Posterior vena cava (tissue), 2 donors: ENCODE measurements around the gene CCL14. TPM values are rescaled to one million over a fixed set of nuclear protein-coding genes. Genes with fewer than 3 reads are reported as not detected.
"Not testable (repeated sequence)": the region's sequence is repeated elsewhere in the genome, so short reads cannot be mapped to it uniquely, and the experiment has no call there.

ENCODE experiments used
- DNase-seq: peaks from one replicate; pipeline ENCODE4 v3.0.0-alpha.2; 2020; ENCODE audit warnings: low spot score
- intact Hi-C, 2 donors: fragments of 100-400 bp; cut with DNase I; formaldehyde crosslinking; loops; one replicate each; pipeline versions ENCODE4 v1.14.1 to v1.14.2; 2022 to 2023
- total RNA-seq, 2 donors: library from RNA; stranded (reverse); fragmentation: NEBNext Ultra II Directional; extraction: Animal tissue kit (Norgen Biotek cat#: 25700); gene quantifications; one replicate each; pipeline ENCODE4 v1.2.1, GENCODE V29; 2021
- donor health status: DM: yes; HTN: yes; CAD: no.
- donor health status: DM: yes; HTN: yes; CAD: no.

The CCL14 gene
- total RNA-seq, 2 donors from 2014 or later, result 22.6 to 104 TPM

DNA sequence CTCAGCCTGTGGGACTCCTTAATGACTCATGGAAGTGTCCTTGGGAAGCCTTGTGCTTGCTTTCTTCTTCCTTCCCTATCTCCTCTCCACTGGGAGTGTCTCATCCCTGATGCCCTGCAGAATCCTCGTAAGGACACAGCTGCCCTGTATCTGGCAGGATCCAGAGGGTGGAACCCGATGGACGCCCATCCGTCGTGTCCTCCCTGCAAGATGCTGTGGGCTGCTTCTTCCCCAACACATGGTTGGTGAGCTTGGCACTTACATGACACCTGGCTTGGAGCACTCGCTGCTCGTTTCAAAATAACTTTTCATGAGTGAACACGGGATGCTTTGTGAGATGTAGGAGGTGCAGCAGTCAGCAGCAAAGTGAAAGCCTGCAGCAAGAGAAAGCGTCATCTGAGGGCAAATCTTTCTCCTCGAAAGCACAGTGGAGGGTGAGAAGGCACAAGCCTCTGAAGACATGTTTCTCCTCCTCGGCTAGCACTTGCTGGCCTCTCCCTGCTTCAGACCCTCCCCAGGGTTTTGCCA is 11.6 kb upstream of the CCL14 start:
- DNase-seq, result no peak
- intact Hi-C loops, result no loop called here

- DNase-seq, intact Hi-C loops: not testable (repeated sequence)
These were observed 8.8 kb upstream of the CCL14 start for GRCh38 chr17:35995346-35995745.

DNA sequence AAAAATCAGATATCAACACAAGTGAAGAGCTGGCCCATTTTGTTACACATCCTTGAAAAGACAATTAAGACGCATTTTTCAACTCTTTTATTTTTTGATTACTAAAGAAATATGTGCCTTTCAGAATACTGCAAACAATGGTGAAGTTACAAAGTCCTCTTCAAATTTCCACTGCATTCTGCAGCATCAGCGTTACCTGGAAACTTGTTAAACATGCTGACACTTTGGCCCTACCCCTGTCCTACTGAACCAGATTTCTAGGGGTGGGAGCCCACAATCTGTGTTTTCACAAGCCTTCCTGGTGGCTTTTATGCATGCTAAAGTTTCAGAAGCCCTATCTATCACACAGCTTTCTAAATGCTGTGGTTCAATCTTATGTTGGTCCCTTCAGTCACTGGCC is 4.5 kb upstream of the CCL14 start:
- DNase-seq, result no peak
- intact Hi-C loops, result no loop called here

- no peak for DNase-seq
- intact Hi-C loops, result no loop called here
These were observed 1.6 kb upstream of the CCL14 start for GRCh38 chr17:35988164-35988563.

DNA sequence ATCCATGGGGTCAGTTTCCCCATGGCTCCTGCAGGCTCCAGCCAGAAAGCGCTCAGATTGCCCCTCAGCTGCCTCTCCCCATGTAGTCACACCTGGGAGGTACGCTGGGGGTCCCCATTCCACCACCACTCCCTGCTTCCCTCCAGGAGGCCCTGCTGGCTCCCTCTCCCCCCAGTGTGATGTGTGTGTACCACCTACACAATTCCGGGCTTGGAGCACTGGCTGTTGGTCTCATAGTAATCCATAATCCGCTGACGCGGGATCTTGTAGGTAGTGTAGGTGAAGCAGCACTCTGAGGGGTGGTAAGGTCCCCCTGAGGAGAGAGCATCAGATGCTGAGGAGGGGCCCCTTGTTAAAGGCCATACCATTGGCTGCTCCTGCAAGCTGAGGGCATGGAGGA is 2.4 kb downstream of the CCL14 start:
- intact Hi-C loops, result no loop called here
- DNase-seq, result no peak

GRCh38 chr17:35982409-35983191 is 3.9 kb downstream of the CCL14 start:
- intact Hi-C loops, result no loop called here
- no peak for DNase-seq

GRCh38 chr17:35981908-35982330 is 4.6 kb downstream of the CCL14 start:
- DNase-seq, result no peak
- intact Hi-C loops, result no loop called here

- DNase-seq, result no peak
- intact Hi-C loops, result no loop called here
These were observed 5.3 kb downstream of the CCL14 start, which contains the start of gene CCL16 for GRCh38 chr17:35981246-35981645. Gene CCL16 (minus strand): TSS chr17:35981497. CDS start chr17:35981420, 77 bp downstream.

GRCh38 chr17:35978346-35978745 is 8.2 kb downstream of the CCL14 start:
- intact Hi-C loops, result no loop called here
- no peak for DNase-seq

GRCh38 chr17:35977509-35977908 is 9.0 kb downstream of the CCL14 start:
- intact Hi-C loops, result no loop called here
- DNase-seq, result no peak

DNA sequence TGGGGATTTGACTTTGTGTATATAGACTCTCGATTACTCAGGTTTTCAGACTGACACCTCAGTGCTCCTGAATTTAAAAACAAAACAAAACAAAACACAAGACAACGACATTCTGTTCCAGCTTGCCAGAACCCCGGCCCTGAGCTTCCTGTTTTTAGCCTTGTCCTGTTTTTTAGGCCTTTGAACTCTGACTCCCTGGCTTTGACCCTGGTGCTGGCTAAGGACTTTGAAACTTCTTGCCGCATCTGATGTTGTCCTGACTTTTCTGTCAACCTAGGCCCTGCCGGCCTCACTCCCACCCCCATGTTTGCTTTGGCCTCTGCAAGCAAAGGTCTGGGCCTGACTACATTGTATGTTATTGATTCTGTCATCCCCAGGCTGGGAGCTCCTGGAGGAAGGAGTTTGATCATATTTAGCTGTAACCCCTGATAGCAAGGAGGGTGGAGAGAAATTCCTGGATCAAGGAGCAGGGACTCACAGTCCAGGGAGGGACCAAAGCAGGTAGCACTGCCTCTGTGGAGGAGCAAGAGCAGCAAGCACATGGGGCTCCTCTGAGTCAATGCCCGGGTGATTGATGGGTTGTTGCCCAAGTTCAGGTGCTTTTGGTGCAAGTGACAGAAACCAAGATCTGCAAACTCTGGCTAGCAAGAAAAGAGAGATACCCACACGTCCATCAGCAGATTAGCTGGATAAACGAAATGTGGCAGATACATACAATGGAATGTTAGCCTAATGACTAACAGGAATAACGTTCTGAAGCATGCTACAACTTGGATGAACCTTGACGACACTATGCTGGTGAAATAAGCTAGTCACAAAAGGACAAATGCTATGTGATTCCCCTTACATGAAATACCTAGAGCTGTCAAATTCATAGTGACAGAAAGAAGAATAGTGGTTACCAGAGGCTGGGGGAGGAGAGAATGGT is 12.9 kb downstream of the CCL14 start:
- intact Hi-C loops, result no loop called here
- no peak for DNase-seq

DNA sequence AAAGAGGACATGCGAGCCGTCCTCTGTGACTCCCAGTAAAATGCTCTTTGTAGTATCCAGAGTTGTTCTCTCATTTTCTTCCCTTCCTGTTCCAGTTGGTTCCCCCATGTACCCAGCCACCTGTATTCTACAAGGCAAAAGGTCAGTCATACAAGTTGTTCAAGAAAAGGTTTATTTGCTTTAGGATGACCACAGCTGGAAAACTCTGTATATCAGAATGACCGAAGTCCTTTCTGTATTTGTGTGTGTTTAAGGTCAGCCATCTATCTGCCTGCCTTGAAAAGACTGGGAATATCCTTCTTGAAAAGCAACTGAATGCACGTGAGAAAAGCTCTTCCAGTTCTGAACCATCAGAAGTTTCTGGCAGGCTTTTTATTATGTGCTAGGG is 13.6 kb downstream of the CCL14 start:
- DNase-seq, result no peak
- intact Hi-C loops, result no loop called here

DNA sequence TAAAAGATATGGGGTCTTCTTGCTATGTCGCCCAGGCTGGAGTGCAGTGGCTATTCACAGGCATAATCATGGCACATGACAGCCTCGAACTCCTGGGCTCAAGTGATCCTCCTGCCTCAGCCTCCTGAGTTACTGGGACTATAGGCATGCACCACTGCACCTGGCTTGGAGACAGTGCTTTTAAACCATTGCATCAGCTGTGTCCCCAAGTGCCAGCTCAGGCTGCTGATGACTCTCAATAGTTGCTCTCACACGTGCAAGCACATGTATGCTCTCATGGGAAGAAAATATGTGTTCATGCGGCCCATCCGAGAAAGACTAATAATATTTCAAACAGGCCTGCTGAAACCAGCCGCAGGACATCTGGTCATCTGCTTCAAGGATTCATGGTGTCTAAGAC is 14.0 kb downstream of the CCL14 start:
- DNase-seq, result no peak
- intact Hi-C loops, result no loop called here

- intact Hi-C loops, result no loop called here
- no peak for DNase-seq
These were observed 14.5 kb downstream of the CCL14 start for GRCh38 chr17:35972066-35972465.

- DNase-seq, result no peak
- intact Hi-C loops, result loop anchor here (5.0 to 10.0 kb wide), 3 partner anchors 178 to 515 kb away; partner anchors contain the start of gene ZNHIT3 (in 1 of the 2)
These were observed 16.8 kb downstream of the CCL14 start for GRCh38 chr17:35969558-35970380.

- no peak for DNase-seq
- intact Hi-C loops, result loop anchor here (5.0 to 10.0 kb wide), 3 partner anchors 179 to 516 kb away; partner anchors contain the start of gene ZNHIT3 (in 1 of the 2)
These were observed 17.9 kb downstream of the CCL14 start for GRCh38 chr17:35968520-35969054.

DNA sequence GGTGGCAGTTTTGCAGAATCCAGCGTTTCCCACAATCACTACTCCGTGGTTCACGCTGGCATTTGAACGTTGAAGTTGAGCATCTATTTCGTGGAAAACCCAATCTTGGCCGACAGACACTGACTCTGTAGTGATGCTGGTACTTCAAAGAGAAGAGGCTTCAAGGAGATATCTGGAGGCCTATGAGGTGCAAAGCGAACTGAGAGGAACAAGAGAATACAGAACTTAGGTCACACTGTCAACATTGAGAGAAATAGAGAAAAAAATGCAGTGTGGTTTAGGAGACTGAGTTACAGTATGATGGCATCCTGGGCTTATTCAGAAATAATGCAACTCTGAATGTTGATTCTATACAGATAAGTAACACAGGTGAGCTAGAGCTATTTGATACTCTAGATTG is 21.3 kb downstream of the CCL14 start:
- intact Hi-C loops, result loop anchor here (5.0 to 10.0 kb wide), 3 partner anchors 182 to 520 kb away; partner anchors contain the start of gene ZNHIT3 (in 1 of the 2)
- DNase-seq, result no peak

DNA sequence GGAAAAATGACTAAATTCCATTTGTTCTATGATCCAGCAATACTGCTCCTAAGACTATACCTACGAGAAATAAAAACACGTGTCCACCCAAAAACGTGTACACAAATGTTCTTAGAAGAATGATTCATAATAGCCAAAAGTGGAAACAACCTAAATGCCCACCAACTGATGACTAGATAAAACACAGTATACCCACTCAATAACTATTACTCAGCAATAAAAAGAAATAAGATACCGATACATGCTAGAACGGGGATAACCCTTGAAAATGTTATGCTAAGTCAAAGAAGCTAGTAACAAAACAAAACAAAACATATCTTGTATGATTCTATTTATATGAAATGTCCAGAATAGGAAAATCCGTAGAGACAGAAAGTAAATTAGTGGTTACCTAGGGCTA is 22.9 kb downstream of the CCL14 start:
- no peak for DNase-seq
- intact Hi-C loops, result loop anchor here in 1 of 2 donors (10.0 kb wide), 1 partner anchor 521 kb away; the partner anchor contains the start of gene ZNHIT3

- DNase-seq, result no peak
- intact Hi-C loops, result no loop called here
These were observed 32.8 kb downstream of the CCL14 start for GRCh38 chr17:35953720-35954119.
